A549 (cell line): ENCODE data around the gene OR10K2.

ENCODE experiments used
- BHLHE40 ChIP-seq: IDR thresholded peaks from 2 replicates; pipeline ENCODE4 v1.6.1; 2012; ENCODE audit warnings: low read depth, low read length, inconsistent platforms
- CEBPB ChIP-seq, 2 experiments: fragments of >200 bp in 1 of 2; sonication (Bioruptor Twin) in 1 of 2; formaldehyde crosslinking in 1 of 2; IDR thresholded peaks; 2 replicates each; pipeline ENCODE4 v1.6.1; 2012 to 2016
- EP300 ChIP-seq, 2 experiments: fragments of >200 bp; sonication (Bioruptor Twin); formaldehyde crosslinking; IDR thresholded peaks; 2 replicates in 1 of 2; 3 replicates in 1 of 2; pipeline ENCODE4 v1.6.1; 2016 to 2017
- MYC ChIP-seq: IDR thresholded peaks from 2 replicates; pipeline ENCODE4 v1.6.1; 2012; ENCODE audit warnings: mild to moderate bottlenecking, inconsistent platforms, low read length, improper control_type of control experiment, borderline replicate concordance
- POLR2A ChIP-seq: IDR thresholded peaks from 2 replicates; pipeline ENCODE4 v1.6.1; 2012; ENCODE audit warnings: mild to moderate bottlenecking, low read length
- POLR2AphosphoS2 ChIP-seq: conservative IDR thresholded peaks from 2 replicates; pipeline ENCODE4 v1.6.1; 2012; ENCODE audit warnings: low read length, improper control_type of control experiment, inconsistent platforms
- RFX5 ChIP-seq: fragments of 450-650 bp; IDR thresholded peaks from 2 replicates; pipeline ENCODE4 v1.7.1; 2014; ENCODE audit warnings: antibody characterized with exemption, mild to moderate bottlenecking, moderate library complexity
- TF ChIP-seq, protein P1 (sequence below): fragments of >200 bp; sonication (Bioruptor Twin); formaldehyde crosslinking; IDR thresholded peaks from 3 replicates; pipeline ENCODE4 v1.5.1; 2016

DNA sequence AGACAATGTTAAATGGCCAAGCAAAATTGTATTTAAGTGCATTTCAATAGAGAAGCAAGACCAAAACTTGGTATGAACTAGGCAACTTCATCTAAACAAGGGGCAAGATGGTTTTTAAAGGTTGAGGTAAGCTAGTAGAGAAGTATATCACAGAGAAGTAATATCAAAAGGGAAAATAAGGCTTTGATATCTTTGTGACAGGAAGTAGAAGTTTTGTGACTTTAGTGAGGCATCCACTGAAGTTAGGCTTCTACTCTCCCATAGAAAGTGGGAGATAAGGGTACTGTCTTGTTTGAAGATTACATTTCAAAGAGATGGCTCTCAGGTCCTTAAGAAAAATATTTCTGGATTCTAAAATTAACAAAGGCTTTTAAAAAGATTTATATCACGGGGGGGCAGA is 35.7 kb downstream of the OR10K2 start:
- TF ChIP-seq EP300 (IDR thresholded peaks at IDR 0.05), result no peak
- no peak for TF ChIP-seq RFX5
- TF ChIP-seq POLR2A, result no peak
- TF ChIP-seq CEBPB (IDR thresholded peaks at IDR 0.05), result no peak
- TF ChIP-seq MYC, result no peak
- TF ChIP-seq, protein P1, sequence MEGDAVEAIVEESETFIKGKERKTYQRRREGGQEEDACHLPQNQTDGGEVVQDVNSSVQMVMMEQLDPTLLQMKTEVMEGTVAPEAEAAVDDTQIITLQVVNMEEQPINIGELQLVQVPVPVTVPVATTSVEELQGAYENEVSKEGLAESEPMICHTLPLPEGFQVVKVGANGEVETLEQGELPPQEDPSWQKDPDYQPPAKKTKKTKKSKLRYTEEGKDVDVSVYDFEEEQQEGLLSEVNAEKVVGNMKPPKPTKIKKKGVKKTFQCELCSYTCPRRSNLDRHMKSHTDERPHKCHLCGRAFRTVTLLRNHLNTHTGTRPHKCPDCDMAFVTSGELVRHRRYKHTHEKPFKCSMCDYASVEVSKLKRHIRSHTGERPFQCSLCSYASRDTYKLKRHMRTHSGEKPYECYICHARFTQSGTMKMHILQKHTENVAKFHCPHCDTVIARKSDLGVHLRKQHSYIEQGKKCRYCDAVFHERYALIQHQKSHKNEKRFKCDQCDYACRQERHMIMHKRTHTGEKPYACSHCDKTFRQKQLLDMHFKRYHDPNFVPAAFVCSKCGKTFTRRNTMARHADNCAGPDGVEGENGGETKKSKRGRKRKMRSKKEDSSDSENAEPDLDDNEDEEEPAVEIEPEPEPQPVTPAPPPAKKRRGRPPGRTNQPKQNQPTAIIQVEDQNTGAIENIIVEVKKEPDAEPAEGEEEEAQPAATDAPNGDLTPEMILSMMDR, result no peak
- no peak for TF ChIP-seq POLR2AphosphoS2
- TF ChIP-seq BHLHE40, result no peak
